GM10266 (cell line): ENCODE results near the gene CRKL.

ENCODE experiments used
- DNase-seq: peaks from one replicate; pipeline ENCODE4 v3.0.0; 2012; ENCODE audit errors: extremely low spot score
- TF ChIP-seq, protein P1 (sequence below): IDR thresholded peaks from 2 replicates; pipeline ENCODE4 v1.5.1; 2012; ENCODE audit warnings: mild to moderate bottlenecking, low read depth; ENCODE audit not compliant: control insufficient read depth, insufficient read depth; ENCODE audit errors: missing control alignments

The CRKL gene

DNA sequence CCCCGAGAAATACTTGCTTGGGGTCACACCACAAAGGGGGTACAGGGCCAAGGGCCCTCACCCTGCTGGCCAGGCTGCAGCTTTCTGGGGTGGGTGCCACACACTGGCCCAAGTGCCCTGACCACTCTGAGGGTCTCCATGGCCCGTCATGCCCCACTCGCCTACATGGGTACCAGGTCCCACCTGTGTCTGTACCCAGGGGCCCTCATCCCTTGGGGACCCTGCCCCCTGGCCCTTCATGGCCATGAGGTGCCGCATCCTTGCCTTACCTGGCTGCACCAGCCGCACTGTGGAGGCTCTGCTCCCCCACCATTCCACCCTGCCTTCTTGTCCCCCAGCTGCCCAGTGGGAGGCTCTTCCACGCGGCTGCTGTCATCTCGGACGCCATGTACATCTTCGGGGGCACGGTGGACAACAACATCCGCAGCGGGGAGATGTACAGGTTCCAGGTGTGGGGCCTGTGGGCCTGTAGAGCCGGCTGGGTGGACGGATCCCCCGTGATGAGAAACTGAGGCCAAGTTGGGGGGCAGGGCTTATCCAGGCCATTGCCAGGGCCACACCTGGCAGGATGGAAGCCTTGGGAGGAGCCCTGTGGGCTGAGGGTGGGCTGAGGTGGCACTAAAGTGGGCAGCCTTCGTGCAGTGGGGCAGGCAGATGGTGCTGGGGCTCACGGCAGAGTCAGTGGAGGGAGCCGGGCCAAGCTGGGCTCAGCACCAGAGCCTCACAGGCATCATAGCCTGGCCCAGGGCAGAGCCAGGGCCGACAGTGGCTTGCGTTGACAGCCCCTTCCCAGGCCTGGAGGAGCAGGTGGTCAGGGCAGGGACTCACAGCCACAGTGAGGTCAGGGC, 75.5 kb downstream of the CRKL start:
- TF ChIP-seq, protein P1, sequence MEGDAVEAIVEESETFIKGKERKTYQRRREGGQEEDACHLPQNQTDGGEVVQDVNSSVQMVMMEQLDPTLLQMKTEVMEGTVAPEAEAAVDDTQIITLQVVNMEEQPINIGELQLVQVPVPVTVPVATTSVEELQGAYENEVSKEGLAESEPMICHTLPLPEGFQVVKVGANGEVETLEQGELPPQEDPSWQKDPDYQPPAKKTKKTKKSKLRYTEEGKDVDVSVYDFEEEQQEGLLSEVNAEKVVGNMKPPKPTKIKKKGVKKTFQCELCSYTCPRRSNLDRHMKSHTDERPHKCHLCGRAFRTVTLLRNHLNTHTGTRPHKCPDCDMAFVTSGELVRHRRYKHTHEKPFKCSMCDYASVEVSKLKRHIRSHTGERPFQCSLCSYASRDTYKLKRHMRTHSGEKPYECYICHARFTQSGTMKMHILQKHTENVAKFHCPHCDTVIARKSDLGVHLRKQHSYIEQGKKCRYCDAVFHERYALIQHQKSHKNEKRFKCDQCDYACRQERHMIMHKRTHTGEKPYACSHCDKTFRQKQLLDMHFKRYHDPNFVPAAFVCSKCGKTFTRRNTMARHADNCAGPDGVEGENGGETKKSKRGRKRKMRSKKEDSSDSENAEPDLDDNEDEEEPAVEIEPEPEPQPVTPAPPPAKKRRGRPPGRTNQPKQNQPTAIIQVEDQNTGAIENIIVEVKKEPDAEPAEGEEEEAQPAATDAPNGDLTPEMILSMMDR, result no peak
- no peak for DNase-seq

- TF ChIP-seq, protein P1, result no peak
- DNase-seq, result no peak
These were observed 76.3 kb downstream of the CRKL start for GRCh38 chr22:20993304-20994127.

DNA sequence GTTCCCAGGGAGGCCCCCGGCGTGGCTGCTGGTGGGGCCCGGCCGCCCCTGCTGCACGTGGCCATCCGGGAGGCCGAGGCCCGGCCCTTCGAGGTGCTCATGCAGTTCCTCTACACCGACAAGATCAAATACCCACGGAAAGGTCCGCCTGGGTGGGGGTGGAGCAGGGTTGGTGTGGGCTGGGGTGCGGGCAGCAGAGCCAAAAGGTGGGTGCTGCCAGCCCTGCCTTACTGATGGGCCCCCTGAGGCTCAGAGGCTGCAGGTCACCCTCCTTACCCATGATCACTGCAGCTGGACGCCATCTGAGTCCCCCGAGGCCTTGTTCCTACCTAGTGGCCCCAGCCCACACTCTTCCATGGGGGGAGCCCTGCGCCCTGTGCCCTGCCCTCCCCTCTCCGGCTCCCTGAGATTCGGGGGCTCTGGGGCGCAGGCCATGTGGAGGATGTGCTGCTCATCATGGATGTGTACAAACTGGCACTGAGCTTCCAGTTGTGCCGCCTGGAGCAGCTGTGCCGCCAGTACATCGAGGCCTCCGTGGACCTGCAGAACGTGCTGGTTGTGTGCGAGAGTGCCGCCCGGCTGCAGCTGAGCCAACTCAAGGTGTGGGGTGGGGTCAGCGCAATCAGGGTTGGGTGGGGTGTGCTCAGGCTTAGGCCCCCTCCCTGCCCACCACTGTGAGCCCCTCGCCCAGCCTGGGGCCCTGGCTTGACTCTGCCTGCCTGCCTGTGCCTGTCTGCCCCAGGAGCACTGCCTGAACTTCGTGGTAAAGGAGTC, 77.1 kb downstream of the CRKL start:
- DNase-seq, result no peak
- TF ChIP-seq, protein P1, result no peak

GRCh38 chr22:20994902-20995241, 77.7 kb downstream of the CRKL start:
- DNase-seq, result no peak
- TF ChIP-seq, protein P1, result no peak

DNA sequence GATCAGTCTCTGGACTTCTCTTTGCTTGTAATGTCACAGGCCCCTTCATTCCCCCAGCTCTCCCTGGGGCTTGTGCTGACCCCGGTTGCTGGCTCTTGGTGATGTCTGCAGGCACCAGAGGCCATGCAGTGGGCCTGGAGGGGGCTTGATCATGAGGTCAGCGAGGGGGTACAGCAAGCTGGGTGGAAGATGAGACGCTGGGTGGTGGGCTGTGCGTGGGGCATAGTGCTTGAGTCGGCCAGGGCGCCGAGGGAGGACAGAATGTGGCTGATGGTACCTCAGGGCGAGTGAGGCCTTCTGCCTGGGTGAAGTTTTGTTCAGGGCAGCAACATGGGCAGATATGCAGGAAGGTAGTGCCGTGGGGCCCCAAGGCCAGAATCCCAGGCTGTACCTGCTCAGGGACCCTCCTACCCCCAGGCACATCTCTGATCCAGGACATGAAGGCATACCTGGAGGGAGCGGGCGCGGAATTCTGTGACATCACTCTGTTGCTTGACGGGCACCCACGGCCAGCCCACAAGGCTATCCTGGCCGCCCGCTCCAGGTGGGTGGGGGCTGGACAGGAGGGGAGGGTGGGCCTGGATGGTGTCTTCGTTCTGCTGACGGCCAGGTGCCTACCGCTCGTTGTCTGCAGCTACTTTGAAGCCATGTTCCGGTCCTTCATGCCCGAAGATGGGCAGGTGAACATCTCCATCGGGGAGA, 78.3 kb downstream of the CRKL start:
- TF ChIP-seq, protein P1, result no peak
- no peak for DNase-seq

DNA sequence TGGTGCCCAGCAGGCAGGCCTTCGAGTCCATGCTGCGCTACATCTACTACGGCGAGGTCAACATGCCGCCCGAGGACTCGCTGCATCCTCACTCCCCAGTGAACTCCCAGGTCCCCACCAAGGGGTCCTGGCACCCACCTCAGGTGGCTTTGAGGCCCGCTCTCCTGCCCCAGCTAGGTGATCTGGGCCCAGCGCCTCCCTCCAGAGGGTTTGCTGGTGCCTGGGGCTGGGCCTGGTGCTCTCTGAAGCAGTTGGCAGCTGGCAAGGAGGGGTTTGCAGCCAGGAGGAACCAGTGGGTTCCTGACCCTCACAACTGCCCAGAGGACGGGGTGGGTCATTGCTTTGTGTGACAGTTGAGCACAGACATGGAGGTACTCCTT, 78.8 kb downstream of the CRKL start:
- TF ChIP-seq, protein P1, result no peak

More for the DNA sequence above, 78.8 kb downstream of the CRKL start:
- DNase-seq, result no peak
